Measurements from ENCODE around the gene C20orf204.

- no peak for TF ChIP-seq ZNF274 (IDR thresholded peaks at IDR 0.05; ENCODE audit: low read depth, low read length)
- no peak for TF ChIP-seq YY1 (IDR thresholded peaks at IDR 0.05; ENCODE audit: insufficient read depth, insufficient read length)
- TF ChIP-seq SUZ12 (IDR thresholded peaks at IDR 0.05; ENCODE audit: extremely low read depth, insufficient read depth, insufficient read length), result no peak
These were observed 29.3 kb downstream of the C20orf204 start for GRCh38 chr20:64065062-64065973.

All from NT2/D1 (cell line).